Bronchial epithelial cell (primary cell): ENCODE measurements around the gene TSPAN17. TPM values are rescaled to one million over a fixed set of nuclear protein-coding genes. Genes with fewer than 3 reads are reported as not detected.
A peak's percentile ranks its signal among the peaks of the same experiment; 100 is the strongest.

Source experiments
- DNase-seq: peaks from one replicate; pipeline ENCODE4 v3.0.0-alpha.2; 2010; ENCODE audit warnings: low read depth
- FAIRE-seq: peaks from 2 replicates; lab custom pipeline; 2011; peaks lifted over from hg19 to GRCh38; lab: Jason Lieb, UNC
- H3K27me3 ChIP-seq: 2 replicates; pipeline ENCODE4 v1.5.1; 2011; ENCODE audit warnings: low read length; ENCODE audit not compliant: control insufficient read depth, insufficient read depth
- H3K36me3 ChIP-seq: 2 replicates; pipeline ENCODE4 v1.5.1; 2011; ENCODE audit warnings: low read length; ENCODE audit not compliant: control insufficient read depth, insufficient read depth
- H3K4me3 ChIP-seq: 2 replicates; pipeline ENCODE4 v1.5.1; 2011; ENCODE audit warnings: mild to moderate bottlenecking, low read depth, low read length, control low read depth
- CTCF ChIP-seq: IDR thresholded peaks from 2 replicates; pipeline ENCODE4 v1.5.1; 2011; ENCODE audit warnings: mild to moderate bottlenecking, moderate library complexity, low read length, control low read depth, inconsistent platforms; ENCODE audit not compliant: insufficient read depth, severe bottlenecking
- total RNA-seq: library from RNA; depleted of rRNA; stranded (reverse); fragments of >200 nt; gene quantifications from 2 replicates; pipeline ENCODE4 v1.2.1, GENCODE V29; 2014

The TSPAN17 gene
- total RNA-seq, 1 donor from 2014 or later, result 46.3 TPM

GRCh38 chr5:176625512-176625911 is 21.8 kb upstream of the TSPAN17 start:
- no peak for FAIRE-seq
- no peak overlapping the region for H3K4me3 ChIP-seq
- no peak for TF ChIP-seq CTCF
- peaks cover 9% of the 10 kb centered on the region for H3K27me3 ChIP-seq
- H3K36me3 ChIP-seq, result no peaks in the 10 kb centered on the region
- no peak for DNase-seq

- Histone ChIP-seq H3K27me3 (peaks cover 8% of the 10 kb centered on the region), H3K36me3 (no peaks in the 10 kb centered on the region), H3K4me3 (no peak overlapping the region)
- TF ChIP-seq CTCF, result no peak
- DNase-seq (peak; percentile 65), FAIRE-seq (peak; percentile 28)
Observed at GRCh38 chr5:176625966-176626875, 21.1 kb upstream of the TSPAN17 start.

GRCh38 chr5:176626876-176627236 is 20.4 kb upstream of the TSPAN17 start:
- H3K27me3 ChIP-seq, result peaks cover 10% of the 10 kb centered on the region

GRCh38 chr5:176627582-176627981 is 19.7 kb upstream of the TSPAN17 start:
- TF ChIP-seq CTCF, result no peak
- peak; percentile 81 for FAIRE-seq
- no peaks in the 10 kb centered on the region for H3K36me3 ChIP-seq
- H3K4me3 ChIP-seq, result no peak overlapping the region
- H3K27me3 ChIP-seq, result peaks cover 10% of the 10 kb centered on the region
- DNase-seq, result no peak

More at GRCh38 chr5:176626876-176627236, 20.4 kb upstream of the TSPAN17 start:
- H3K4me3 ChIP-seq, result no peak overlapping the region
- no peak for TF ChIP-seq CTCF
- H3K36me3 ChIP-seq, result no peaks in the 10 kb centered on the region
- FAIRE-seq, result no peak
- no peak for DNase-seq

- Histone ChIP-seq H3K4me3 (no peak overlapping the region), H3K36me3 (no peaks in the 10 kb centered on the region), H3K27me3 (peaks cover 10% of the 10 kb centered on the region)
- FAIRE-seq, result no peak
- no peak for TF ChIP-seq CTCF
- no peak for DNase-seq
Observed at GRCh38 chr5:176628406-176629228, 18.7 kb upstream of the TSPAN17 start.
